WTC11 (cell line): Measurements from ENCODE around the gene MAGEA11. TPM values are rescaled to one million over a fixed set of nuclear protein-coding genes. Genes with fewer than 3 reads are reported as not detected.

ENCODE experiments used
- ATAC-seq: fragments of 200-7000 bp; cut with Tn5 transposase; 2 replicates; pipeline ENCODE4 v1.10.0; 2021; ENCODE audit warnings: mild to moderate bottlenecking, moderate library complexity
- CTCF ChIA-PET: fragments of 300-600 bp; sonication (Branson Sonifier 250); formaldehyde crosslinking; loops from one replicate; lab custom pipeline; 2021; ENCODE audit warnings: antibody characterized with exemption; lab: Charles Lee
- POLR2A ChIA-PET: fragments of 350-600 bp; sonication (Branson Sonifier 250); formaldehyde crosslinking; loops from one replicate; lab custom pipeline; 2021; ENCODE audit warnings: antibody characterized with exemption; lab: Charles Lee
- DNase-seq: peaks from one replicate; pipeline ENCODE4 v3.0.0; 2021; ENCODE audit warnings: low spot score
- H3K27ac Mint-ChIP-seq: 2 replicates; pipeline ENCODE4 v1.8.0; 2021; ENCODE audit warnings: mixed read lengths
- H3K27me3 Mint-ChIP-seq: 2 replicates; pipeline ENCODE4 v1.8.0; 2021; ENCODE audit warnings: low read depth, mild to moderate bottlenecking, moderate library complexity, mixed read lengths
- H3K36me3 Mint-ChIP-seq: 2 replicates; pipeline ENCODE4 v1.8.0; 2021; ENCODE audit warnings: mixed read lengths
- H3K4me1 Mint-ChIP-seq: 2 replicates; pipeline ENCODE4 v1.8.0; 2022; ENCODE audit warnings: mixed read lengths
- H3K4me3 Mint-ChIP-seq: 2 replicates; pipeline ENCODE4 v1.8.0; 2021; ENCODE audit warnings: mild to moderate bottlenecking, moderate library complexity, mixed read lengths
- H3K9me3 Mint-ChIP-seq: 2 replicates; pipeline ENCODE4 v1.8.0; 2021; ENCODE audit warnings: mixed read lengths
- AR ChIP-seq: fragments of 250-450 bp; sonication (Bioruptor Pico); IDR thresholded peaks from 2 replicates; pipeline ENCODE4 v1.9.0; 2021; ENCODE audit warnings: mild to moderate bottlenecking
- ARID4B ChIP-seq: sonication (generic); formaldehyde crosslinking; IDR thresholded peaks from 2 replicates; pipeline ENCODE4 v1.8.0; 2023; ENCODE audit warnings: missing genetic modification reagents, mild to moderate bottlenecking, borderline replicate concordance
- CREB1 ChIP-seq: sonication (generic); formaldehyde crosslinking; IDR thresholded peaks from 2 replicates; pipeline ENCODE4 v1.8.0; 2023; ENCODE audit warnings: mild to moderate bottlenecking, missing genetic modification reagents
- ELF4 ChIP-seq: sonication (generic); formaldehyde crosslinking; IDR thresholded peaks from 2 replicates; pipeline ENCODE4 v1.8.1; 2022; ENCODE audit warnings: low read depth, mild to moderate bottlenecking, moderate library complexity, missing genetic modification reagents
- ERG ChIP-seq: fragments of 250-450 bp; sonication (Bioruptor Pico); IDR thresholded peaks from 2 replicates; pipeline ENCODE4 v1.8.0; 2021; ENCODE audit warnings: mild to moderate bottlenecking
- ESRRA ChIP-seq: sonication (generic); formaldehyde crosslinking; IDR thresholded peaks from 2 replicates; pipeline ENCODE4 v1.8.1; 2022; ENCODE audit warnings: mild to moderate bottlenecking, missing genetic modification reagents, borderline replicate concordance
- FOXP1 ChIP-seq: sonication (generic); formaldehyde crosslinking; IDR thresholded peaks from 2 replicates; pipeline ENCODE4 v1.8.0; 2022; ENCODE audit warnings: missing genetic modification reagents, mild to moderate bottlenecking, moderate library complexity, borderline replicate concordance
- GRHL2 ChIP-seq: fragments of 250-450 bp; sonication (Bioruptor Pico); IDR thresholded peaks from 2 replicates; pipeline ENCODE4 v1.8.0; 2022; ENCODE audit warnings: mild to moderate bottlenecking, moderate library complexity; ENCODE audit not compliant: insufficient replicate concordance, severe bottlenecking
- KAT7 ChIP-seq: sonication (generic); formaldehyde crosslinking; IDR thresholded peaks from 2 replicates; pipeline ENCODE4 v1.8.1; 2023; ENCODE audit warnings: missing genetic modification reagents, mild to moderate bottlenecking, borderline replicate concordance
- MAX ChIP-seq: sonication (generic); formaldehyde crosslinking; IDR thresholded peaks from 2 replicates; pipeline ENCODE4 v1.8.0; 2022; ENCODE audit warnings: mild to moderate bottlenecking, missing genetic modification reagents
- NFE2L1 ChIP-seq: sonication (generic); formaldehyde crosslinking; IDR thresholded peaks from 2 replicates; pipeline ENCODE4 v1.8.1; 2023; ENCODE audit warnings: missing genetic modification reagents
- NR3C1 ChIP-seq: sonication (generic); formaldehyde crosslinking; conservative IDR thresholded peaks from 2 replicates; pipeline ENCODE4 v1.8.1; 2023; ENCODE audit warnings: low read depth, mild to moderate bottlenecking, missing genetic modification reagents
- OVOL2 ChIP-seq: fragments of 250-450 bp; sonication (Bioruptor Pico); IDR thresholded peaks from 2 replicates; pipeline ENCODE4 v1.9.0; 2021; ENCODE audit warnings: mild to moderate bottlenecking, borderline replicate concordance
- RORB ChIP-seq: fragments of 250-450 bp; sonication (Bioruptor Pico); IDR thresholded peaks from 2 replicates; pipeline ENCODE4 v1.9.0; 2021; ENCODE audit warnings: mild to moderate bottlenecking
- SMAD3 ChIP-seq: sonication (generic); formaldehyde crosslinking; IDR thresholded peaks from 2 replicates; pipeline ENCODE4 v1.8.0; 2022; ENCODE audit warnings: missing genetic modification reagents, mild to moderate bottlenecking, borderline replicate concordance
- STAT6 ChIP-seq: sonication (generic); formaldehyde crosslinking; conservative IDR thresholded peaks from 2 replicates; pipeline ENCODE4 v1.8.1; 2023; ENCODE audit warnings: mild to moderate bottlenecking, low read depth, missing genetic modification reagents, moderate library complexity
- TP53 ChIP-seq: sonication (generic); formaldehyde crosslinking; IDR thresholded peaks from 2 replicates; pipeline ENCODE4 v1.8.1; 2023; ENCODE audit warnings: mild to moderate bottlenecking, missing genetic modification reagents
- ZBTB21 ChIP-seq: sonication (generic); formaldehyde crosslinking; IDR thresholded peaks from 2 replicates; pipeline ENCODE4 v1.8.1; 2023; ENCODE audit warnings: mild to moderate bottlenecking, missing genetic modification reagents, borderline replicate concordance
- ZNF138 ChIP-seq: sonication (generic); formaldehyde crosslinking; conservative IDR thresholded peaks from 2 replicates; pipeline ENCODE4 v1.8.1; 2022; ENCODE audit warnings: mild to moderate bottlenecking, moderate library complexity, missing genetic modification reagents
- ZNF263 ChIP-seq: sonication (generic); formaldehyde crosslinking; IDR thresholded peaks from 2 replicates; pipeline ENCODE4 v1.8.1; 2022; ENCODE audit warnings: low read depth, mild to moderate bottlenecking, moderate library complexity, missing genetic modification reagents
- ZNF425 ChIP-seq: fragments of 250-450 bp; sonication (Bioruptor Pico); conservative IDR thresholded peaks from 2 replicates; pipeline ENCODE4 v1.9.0; 2021; ENCODE audit warnings: mild to moderate bottlenecking
- total RNA-seq: library from RNA; stranded (reverse); gene quantifications from 3 replicates; pipeline ENCODE4 v1.2.3, GENCODE V29; 2021

Gene MAGEA11
- total RNA-seq, 1 experiment from 2014 or later = not detected

GRCh38 chrX:149716632-149717031, 4.8 kb downstream of the MAGEA11 start:
- Mint-ChIP-seq H3K4me1 (0 out of 2 replicates have a peak, but pooled peaks cover 3% of the 10 kb centered on the region), H3K27ac (no peak overlapping the region), H3K9me3 (no peaks in the 10 kb centered on the region), H3K4me3 (no peak overlapping the region), H3K36me3 (no peaks in the 10 kb centered on the region), H3K27me3 (peaks cover 92% of the 10 kb centered on the region)
- POLR2A ChIA-PET = no interaction called here
- CTCF ChIA-PET = no interaction called here
- no peak for ATAC-seq
- DNase-seq = no peak
- TF ChIP-seq STAT6 (no peak), ZBTB21 (CRISPR knock-in tag) (no peak), ELF4 (no peak), AR (CRISPR knock-in tag) (no peak), RORB (no peak), SMAD3 (CRISPR knock-in tag) (no peak), GRHL2 (CRISPR knock-in tag) (no peak), FOXP1 (CRISPR knock-in tag) (no peak), ARID4B (CRISPR knock-in tag) (no peak), NFE2L1 (CRISPR knock-in tag) (no peak), KAT7 (no peak), ERG (CRISPR knock-in tag) (no peak)

- ATAC-seq (no peak), DNase-seq (no peak)
- H3K9me3 Mint-ChIP-seq = no peaks in the 10 kb centered on the region
- H3K27ac Mint-ChIP-seq = no peak overlapping the region
- no peaks in the 10 kb centered on the region for H3K36me3 Mint-ChIP-seq
- POLR2A ChIA-PET = no interaction called here
- H3K4me1 Mint-ChIP-seq = 0 out of 2 replicates have a peak, but pooled peaks cover 3% of the 10 kb centered on the region
- CTCF ChIA-PET = no interaction called here
- peaks cover 90% of the 10 kb centered on the region for H3K27me3 Mint-ChIP-seq
- no peak overlapping the region for H3K4me3 Mint-ChIP-seq
- TF ChIP-seq ZNF425 (CRISPR knock-in tag) = no peak
- no peak for TF ChIP-seq OVOL2 (CRISPR knock-in tag)
- TF ChIP-seq MAX = no peak
- TF ChIP-seq ZNF263 (CRISPR knock-in tag) = no peak
- TF ChIP-seq TP53 (CRISPR knock-in tag) = no peak
- no peak for TF ChIP-seq ZNF138 (CRISPR knock-in tag)
- TF ChIP-seq ERG (CRISPR knock-in tag) = no peak
- TF ChIP-seq NR3C1 (CRISPR knock-in tag) = no peak
- no peak for TF ChIP-seq ESRRA (CRISPR knock-in tag)
- TF ChIP-seq CREB1 (CRISPR knock-in tag) = no peak
Observed at GRCh38 chrX:149717803-149718202, 5.9 kb downstream of the MAGEA11 start.
